Measurements from ENCODE around the gene CPNE7.
"Not testable (repeated sequence)": the region's sequence is repeated elsewhere in the genome, so short reads cannot be mapped to it uniquely, and the experiment has no call there.

The CPNE7 gene

DNA sequence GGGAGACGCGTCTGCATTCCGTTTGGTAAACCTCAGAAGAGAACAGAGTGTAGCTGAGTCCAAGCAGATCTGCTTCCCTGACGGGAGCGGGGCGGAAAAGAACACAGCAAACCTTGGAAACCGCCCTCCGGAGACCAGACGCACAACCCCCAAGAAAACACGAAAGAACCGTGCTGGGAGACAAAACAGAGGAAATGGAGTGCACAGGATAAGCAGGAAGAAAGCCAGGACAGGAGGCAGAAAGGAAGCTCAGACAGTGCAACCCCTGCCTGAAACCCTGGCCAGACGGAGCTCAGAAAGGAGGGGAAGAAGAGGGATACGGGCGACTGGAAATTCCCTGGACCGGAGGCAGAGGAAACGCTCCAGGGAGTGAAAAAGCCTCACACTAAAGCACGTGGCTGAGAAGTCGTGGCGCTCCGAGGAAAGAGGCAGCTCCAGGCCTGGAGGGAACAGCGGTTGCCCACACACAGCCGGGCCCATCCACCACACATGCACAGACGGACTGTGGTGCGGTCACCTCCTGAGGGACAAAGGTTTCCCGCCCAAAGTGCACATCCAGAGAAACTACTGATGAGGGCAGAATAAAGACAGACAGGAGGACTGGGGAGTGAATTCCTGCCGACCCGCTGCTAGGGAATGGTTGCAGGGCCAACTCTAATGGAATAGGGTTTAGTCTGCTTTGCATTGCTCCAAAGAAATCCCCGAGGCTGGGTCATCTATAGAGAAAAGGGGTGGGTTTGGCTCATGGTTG, 48.1 kb downstream of the CPNE7 start:
- DNase-seq (ENCODE audit: low read depth, low spot score), result no peak

DNA sequence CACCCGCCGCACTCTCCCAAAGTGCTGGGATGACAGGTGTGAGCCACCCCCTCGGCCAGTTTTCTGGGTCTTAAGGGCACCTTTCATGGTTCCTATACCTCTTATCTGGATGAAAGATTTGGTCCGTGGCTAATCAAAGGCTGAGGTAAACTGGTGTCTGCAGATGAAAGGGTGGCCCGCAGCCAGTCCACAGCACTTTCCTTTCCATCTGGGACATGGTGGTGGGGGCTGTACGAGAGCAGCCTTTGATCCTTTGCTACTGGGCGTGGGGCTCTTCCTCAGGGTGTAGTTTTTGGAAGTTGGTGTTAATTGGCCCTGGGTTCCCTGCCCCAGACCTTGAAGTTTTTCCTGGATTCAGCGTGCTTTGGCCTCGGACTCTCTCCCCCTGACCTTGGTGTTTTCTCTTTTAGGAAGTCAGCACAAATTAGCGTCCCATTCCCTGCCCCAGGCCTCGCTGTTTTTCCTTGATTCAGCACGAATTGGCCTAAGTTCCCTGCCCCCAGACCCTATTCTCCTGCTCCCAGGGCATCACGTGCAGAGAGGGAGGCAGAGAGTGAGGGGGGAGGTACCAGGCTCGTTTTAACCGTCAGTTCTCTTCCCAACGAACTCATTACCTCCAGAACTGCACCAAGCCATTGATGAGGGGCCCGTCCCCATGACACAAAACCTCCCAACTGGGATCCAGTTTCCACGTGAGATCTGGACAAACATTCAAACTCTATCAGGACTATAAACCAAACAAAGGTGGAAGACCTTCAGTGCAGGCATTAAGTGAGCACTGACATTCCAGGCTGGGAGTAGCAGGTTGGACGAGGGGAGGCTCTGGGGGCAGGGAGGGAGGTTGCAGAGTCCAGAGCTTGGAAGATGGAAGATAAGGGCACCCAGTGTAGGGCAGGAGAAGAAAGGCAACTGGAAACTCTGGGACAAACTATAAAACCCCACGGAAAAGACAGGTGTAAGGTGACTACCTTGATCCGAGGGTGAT, 49.5 kb downstream of the CPNE7 start:
- DNase-seq (ENCODE audit: low read depth, low spot score), result no peak

DNA sequence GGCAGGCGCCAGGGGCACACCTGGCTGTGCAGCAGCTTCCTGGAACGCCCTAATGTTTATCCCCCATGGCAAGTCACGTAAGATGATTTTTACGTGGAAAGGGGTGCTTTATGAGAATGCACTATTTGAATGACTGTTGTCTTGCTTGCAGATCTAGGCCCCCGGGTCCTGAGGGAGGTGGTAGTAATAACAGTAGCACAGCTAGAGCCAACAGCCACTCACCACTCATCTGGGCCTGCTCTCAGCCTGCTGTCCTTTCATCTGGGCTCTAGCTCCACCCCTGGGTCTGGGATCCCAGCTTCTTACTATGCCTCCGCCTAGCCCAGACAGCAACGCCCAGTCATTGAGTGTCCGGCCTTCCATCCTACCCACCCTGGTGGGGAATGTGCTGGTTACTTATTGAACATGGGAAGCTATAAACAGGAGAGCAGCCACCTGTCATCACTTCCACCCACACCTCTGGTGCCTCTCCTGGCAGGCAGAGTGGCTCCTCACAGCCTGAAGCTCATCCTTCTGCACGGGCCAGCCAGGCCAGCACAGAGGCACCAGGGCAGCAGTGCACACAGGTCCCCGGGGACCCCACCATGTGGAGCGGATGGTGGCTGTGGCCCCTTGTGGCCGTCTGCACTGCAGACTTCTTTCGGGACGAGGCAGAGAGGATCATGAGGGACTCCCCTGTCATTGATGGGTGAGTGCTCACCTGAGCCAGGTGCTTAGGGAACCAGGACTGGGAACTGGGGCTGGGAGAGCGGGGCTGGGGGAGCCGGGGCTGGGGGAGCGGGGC, 54.5 kb downstream of the CPNE7 start:
- DNase-seq (ENCODE audit: low read depth, low spot score), result no peak

DNA sequence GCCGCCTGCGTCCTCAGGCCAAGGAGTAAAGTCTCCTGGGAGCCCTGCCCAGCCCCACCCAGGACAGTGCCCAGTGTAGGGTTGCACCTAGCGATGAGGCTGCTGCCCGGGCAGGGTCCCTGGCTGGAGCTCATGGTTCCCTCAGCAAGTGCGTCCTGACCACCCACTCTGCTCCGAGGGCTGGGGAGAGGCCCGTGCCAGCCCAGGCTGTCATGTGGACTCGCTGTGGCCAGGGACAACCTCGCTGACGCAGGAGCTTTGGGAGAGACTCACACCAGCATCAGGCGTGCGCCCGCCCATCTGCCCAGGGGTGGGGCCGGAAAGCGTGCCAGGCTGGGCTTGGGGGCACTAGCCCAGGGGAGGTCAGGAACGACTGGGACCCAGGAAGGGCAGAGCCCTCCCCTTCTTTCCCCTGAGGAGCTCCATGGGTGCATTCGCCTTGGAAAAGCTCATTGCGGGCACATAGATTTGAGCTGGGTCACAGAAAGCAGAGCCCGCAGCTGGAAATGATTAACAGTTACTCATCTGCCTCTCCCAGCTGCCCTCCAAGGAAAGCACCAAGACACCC, 57.6 kb downstream of the CPNE7 start:
- peak; percentile 44 for DNase-seq (ENCODE audit: low read depth, low spot score)

DNA sequence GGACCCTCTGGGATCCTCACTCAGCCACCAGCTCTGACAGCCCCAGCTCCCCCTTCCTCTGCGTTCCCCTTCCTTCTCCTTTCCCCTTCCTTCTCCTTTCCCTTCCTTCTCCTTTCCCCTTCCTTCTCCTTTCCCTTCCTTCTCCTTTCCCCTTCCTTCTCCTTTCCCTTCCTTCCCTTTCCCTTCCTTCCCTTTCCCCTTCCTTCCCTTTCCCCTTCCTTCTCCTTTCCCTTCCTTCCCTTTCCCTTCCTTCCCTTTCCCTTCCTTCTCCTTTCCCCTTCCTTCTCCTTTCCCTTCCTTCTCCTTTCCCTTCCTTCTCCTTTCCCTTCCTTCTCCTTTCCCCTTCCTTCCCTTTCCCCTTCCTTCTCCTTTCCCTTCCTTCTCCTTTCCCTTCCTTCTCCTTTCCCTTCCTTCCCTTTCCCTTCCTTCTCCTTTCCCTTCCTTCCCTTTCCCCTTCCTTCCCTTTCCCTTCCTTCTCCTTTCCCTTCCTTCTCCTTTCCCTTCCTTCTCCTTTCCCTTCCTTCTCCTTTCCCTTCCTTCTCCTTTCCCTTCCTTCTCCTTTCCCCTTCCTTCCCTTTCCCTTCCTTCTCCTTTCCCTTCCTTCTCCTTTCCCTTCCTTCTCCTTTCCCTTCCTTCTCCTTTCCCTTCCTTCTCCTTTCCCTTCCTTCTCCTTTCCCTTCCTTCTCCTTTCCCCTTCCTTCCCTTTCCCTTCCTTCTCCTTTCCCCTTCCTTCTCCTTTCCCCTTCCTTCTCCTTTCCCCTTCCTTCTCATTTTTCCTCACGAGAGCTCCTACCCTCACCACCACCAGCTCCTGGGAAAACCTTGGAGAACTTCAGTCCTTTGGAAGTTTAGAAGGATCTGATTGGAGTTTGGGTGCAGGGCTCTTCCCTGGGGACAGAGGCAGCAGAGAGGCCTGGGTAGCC, 59.2 kb downstream of the CPNE7 start:
- DNase-seq (ENCODE audit: low read depth, low spot score), result not testable (repeated sequence)

DNA sequence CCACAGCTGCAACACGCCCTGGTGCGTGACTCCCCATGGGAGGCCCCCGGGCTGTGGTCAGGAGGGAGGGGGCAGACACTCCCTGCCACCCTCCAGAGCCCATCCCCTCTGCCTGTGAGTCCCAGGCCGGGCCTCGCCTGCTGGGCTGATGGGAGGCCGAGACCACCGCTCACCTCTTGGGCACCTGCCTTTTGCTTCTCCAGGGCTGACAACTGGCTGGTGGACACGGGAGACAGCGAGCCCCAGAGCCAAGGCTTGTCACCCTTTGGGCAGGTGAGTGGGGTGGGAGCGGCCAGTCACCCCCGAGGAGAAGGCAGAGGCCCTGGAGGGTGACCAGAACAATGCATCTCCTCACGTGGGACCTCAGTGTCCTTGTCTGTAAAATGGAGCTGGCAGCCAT, 61.1 kb downstream of the CPNE7 start:
- no peak for DNase-seq (ENCODE audit: low read depth, low spot score)

DNA sequence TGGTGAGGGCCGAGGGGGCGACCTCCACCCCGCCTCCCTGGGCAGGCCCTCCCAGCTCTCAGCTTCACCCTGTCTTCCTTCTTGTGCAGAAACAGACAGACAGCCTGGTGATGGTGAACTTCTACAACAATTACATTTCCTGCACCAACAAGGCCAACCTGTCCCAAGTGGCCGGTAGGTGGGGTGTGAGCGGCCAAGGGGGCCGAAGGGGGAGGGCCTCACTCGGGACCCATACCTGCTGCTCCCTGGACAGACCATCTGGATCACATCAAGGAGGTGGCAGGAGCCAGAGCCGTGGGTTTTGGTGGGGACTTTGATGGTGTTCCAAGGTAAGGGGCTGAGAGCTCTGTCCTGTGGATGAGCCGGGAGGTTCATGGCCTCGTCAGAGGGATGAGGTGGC, 61.8 kb downstream of the CPNE7 start:
- DNase-seq (ENCODE audit: low read depth, low spot score), result no peak

DNA sequence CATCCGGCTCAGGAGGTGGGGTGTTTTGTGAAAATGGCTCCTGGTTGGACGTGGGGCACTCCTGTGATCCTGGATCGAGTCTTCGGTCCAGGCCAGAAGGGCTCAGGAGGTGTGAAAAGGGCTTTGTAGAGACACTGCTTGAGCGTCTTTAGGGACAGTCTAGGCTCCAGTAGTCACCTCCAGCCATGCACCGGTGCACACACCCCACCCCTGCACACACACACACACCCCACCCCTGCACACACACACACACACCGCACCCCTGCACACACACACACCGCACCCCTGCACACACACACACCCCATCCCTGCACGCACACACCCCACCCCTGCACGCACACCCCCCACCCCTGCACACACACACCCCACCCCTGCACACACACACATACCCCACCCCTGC, 62.9 kb downstream of the CPNE7 start:
- DNase-seq (ENCODE audit: low read depth, low spot score), result no peak

DNA sequence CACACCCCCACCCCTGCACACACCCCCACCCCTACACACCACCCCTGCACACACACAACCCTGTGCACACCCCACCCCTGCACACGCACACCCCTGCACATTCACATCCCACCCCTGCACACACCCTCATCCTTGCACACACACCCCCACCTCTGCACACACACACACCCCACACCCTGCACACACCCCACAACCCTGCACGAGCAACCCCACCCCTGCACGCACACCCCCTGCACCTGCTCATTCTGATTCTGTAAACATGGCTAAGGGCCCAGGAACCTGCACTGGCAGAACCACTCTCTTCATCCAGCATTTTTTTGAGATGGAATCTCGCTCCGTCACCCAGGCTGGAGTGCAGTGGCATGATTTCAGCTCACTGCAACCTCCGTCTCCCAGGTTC, 63.8 kb downstream of the CPNE7 start:
- DNase-seq (ENCODE audit: low read depth, low spot score), result no peak

DNA sequence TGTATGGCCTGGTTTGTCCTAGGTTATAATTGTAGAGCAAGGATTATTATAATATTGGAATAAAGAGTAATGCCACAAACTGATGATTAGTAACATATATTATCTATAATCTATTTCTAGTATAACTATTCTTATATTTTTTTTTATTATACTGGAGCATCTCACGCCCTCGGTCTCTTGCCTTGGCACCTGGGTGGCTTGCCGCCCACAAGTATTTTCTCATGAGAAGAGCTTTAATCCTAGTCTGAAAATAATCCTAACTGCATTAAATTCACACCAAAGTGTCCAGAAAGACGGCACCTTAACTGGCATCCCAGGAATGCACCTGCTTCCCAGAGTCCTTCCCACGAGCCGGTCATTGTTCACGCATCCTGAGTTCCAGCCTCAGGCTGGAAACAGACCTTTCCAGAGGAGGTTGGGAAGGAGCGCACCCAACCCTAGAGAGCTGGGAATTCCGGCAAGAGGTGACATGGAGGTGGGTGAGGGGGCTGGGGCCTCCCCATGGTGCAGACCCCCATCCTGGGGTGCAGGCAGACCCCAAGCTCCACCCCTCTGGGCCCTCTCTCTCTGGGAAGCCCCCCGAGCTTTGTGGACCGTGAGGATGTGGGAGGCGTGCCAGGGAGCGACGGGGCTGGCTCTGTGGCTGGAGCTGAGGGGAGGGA, 66.0 kb downstream of the CPNE7 start:
- DNase-seq (ENCODE audit: low read depth, low spot score), result no peak

DNA sequence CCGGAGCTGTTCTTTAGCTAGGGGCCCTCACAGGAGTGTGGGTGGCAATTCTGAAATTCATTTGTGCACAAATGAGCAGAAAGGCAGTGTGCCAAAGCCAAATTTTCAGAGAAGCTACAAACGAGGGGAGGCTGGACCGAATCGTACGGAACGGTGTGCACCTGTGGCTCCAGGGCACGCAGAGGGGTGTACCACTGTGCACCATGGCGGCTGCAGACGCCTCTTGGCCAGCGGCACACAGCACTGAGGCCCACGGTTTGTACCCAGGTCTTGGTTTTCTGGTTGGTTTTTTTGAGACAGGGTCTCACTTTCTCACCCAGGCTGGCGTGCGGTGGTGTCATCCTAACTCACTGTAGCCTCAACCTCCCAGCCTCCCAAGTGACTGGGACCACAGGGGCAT, 67.0 kb downstream of the CPNE7 start:
- no peak for DNase-seq (ENCODE audit: low read depth, low spot score)

DNA sequence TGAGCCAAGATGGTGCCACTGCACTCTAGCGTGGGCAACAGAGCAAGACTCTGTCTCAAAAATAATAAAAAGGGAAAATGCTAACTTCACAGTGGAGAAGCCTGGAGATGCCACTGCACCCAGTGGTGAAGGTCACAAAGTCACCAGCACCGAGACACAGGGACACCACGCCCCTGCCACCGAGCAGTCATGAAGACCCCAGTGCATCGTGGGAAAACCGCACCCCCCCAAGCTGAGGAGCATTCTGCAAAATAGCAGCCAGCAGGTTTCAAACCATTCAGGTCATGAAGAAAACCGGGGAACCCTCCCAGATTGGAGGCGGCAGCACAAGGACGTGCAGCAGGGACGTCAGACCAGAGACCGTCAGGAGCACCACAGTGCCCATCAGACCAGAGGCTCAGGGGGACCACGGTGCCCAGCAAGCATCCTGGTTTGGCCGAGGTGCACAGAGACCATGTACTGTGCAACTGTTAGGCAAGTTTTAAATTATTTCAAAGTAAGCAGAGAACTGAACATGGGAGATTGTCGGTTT, 68.3 kb downstream of the CPNE7 start:
- no peak for DNase-seq (ENCODE audit: low read depth, low spot score)

DNA sequence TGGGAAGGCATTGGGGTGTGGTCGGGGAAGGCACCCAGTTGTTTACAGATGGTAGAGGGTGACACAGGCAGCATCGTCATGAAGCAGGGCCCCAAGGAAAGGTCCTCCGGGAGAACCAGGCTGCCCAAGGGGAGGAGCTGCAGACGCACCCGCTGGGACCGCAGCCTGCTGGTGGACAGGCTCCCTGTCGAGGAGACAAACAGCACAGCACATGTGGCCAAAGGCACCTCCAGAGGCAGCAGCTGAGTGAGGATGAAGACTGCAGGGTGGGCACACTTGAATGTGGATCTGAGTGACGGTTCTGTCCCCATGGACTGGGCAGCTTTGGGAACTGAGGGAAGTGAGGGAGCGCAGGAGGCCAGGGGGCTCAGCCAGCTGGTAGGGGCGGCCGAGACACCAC, 69.6 kb downstream of the CPNE7 start:
- DNase-seq (ENCODE audit: low read depth, low spot score), result no peak

DNA sequence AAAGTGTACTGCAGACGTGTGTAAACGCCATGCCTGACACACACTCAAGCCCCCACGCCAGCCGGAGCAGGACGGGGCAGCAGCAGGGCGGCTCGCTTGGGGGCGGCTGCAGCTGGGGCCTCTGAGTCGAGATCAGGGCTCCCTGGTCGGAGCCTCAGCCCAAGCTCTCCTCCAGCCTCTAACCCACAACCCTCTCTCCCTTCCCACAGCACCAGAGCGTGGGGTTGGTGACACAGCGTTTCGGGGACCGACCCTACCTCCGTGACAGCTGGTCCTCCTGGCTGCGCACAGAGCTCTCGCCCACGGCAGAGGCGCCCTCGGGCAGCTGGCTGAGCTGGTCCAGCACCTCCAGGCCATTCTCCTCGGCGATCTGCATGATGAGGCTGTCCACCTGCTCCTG, 70.7 kb downstream of the CPNE7 start:
- no peak for DNase-seq (ENCODE audit: low read depth, low spot score)
